HG03135 (cell line): ENCODE results near the gene GALNT6.
"Not testable (repeated sequence)": the region's sequence is repeated elsewhere in the genome, so short reads cannot be mapped to it uniquely, and the experiment has no call there.

ENCODE experiments used
- ATAC-seq: cut with Tn5 transposase; IDR thresholded peaks from one replicate; pipeline ENCODE4 v1.9.1; 2021; ENCODE audit warnings: mild to moderate bottlenecking, moderate library complexity; ENCODE audit not compliant: unreplicated experiment

Gene GALNT6

DNA sequence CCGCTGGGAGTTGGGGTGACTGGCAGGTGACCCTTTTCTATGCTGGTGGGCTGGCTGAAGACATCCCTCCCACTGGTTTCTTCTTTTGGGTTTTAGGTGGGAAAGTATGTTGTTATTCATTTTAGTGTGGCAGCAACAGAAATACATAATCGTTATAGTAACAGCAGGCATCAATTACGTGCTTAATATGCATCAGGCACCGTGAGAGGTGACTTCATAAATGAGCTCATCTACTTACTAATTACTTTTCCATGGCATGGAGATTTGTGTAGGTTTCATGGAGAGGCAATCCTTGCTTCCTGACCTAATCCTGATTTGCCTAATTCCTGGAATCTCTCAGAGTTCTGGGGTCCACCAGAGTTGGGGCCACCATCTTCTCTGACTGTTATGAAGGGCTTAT lies 31.4 kb downstream of the GALNT6 start:
- no peak for ATAC-seq

DNA sequence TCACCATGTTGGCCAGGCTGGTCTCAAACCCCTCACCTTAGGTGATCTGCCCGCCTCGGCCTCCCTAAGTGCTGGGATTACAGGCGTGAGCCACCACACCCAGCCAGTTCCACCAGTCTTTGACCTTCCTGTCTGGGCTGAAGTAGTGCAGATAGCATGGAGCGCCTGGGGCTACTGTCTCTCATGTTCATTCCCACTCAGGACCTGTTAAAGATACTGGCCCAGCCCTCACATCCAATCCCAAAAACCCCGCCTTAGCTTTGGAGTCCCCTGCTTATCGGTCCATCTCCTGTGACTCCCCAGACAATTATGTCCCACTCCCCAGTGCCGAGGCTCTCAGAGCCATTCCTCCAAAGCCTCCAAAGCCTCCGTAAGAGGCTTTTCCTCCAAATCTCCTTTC lies 32.7 kb downstream of the GALNT6 start:
- no peak for ATAC-seq

DNA sequence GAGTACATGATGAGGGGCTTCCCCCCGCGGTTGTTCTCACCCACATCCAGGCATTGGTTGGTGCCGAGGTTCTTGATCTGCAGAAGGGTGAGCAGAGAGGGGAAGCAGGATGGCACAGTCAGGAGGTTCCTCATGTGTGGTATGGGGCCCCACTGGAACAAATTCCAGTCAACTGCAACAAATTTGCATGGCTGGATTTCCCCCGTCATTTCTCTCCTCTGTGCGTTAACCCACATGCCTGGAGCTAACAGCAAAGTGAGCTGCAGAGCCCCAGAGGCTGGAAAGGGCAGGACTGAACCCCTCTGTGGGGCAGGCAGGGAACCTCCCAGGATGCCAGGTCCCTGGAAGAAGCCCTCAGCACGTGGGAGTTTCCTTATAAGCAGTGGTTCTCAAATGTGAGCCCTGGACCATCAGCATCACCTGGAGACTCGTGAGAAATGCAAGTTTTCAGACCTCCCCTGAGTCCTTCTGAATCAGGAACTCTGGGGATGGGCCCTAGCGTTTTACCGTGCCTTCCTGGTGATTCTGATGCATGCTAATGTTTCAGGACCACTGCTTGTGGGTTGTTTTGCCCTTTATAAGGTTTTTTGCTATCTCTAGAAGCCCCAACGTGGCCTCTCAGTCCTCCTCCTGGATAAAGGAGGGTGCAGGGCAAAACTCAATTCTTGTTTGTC lies 33.7 kb downstream of the GALNT6 start:
- no peak for ATAC-seq

DNA sequence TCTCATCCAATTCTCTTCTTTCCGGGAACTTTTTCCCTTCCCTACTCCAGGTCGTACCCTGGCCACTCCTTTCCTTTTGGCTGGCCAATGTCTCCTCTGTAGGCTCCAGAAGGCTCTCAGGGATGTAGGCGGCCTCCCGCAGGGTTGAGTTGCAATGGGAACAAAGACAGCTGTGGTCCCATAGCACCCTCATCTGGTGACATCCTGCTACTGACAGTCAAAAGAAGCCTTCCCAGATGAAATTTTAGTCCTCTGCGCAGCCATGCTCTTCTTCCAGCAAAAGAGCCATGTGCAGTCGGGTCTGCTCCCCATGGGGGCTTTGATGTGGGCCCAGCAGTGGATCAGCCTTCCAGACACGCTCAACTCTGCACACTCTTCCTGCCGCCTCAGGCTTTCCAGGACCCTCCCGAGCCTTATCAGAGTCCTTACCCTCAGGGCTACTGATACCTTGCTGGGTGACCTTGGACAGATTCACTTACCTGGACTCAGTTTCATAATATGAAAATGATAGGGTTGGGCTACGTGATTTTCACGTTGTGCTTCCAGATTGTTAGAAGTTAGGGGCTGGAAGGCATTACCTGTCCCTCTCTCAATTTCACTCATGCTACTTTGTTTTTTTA lies 39.2 kb downstream of the GALNT6 start:
- ATAC-seq, result no peak

DNA sequence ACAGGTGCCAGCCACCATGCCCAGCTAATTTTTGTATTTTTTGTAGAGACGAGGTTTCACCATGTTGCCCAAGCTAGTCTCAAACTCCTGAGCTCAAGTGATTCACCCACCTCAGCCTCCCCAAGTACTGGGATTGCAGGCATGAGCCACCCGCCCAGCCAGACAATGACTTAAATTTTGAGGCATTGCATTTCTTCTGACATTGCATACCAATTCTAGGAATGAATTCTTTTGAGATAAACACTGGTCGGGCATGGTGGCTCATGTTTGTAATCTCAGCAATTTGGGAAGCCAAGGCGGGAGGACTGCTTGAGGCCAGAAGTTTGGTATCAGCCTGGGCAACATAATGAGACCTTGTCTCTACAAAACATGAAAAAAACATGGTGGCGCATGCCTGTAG lies 42.2 kb downstream of the GALNT6 start:
- ATAC-seq, result no peak

DNA sequence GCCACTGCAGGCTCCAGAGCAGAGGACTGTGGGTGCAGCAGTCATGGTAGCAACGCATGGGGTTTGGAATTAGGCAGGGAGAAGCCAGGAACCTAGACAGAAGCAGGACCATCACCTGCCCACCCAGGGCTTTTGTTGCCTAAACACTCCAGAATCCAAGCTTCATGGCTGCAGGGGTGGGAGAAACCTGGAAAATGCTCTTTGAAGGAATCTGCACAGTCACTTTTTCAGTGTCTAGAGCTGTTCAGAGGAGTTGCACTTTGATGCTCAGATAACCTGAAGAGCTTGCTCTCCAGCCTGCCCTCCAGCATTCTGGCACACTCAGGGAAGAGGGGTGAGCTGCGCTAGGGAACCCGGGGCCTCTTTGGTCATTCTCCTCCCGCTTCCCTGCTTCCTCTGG lies 43.1 kb downstream of the GALNT6 start:
- ATAC-seq, result no peak

DNA sequence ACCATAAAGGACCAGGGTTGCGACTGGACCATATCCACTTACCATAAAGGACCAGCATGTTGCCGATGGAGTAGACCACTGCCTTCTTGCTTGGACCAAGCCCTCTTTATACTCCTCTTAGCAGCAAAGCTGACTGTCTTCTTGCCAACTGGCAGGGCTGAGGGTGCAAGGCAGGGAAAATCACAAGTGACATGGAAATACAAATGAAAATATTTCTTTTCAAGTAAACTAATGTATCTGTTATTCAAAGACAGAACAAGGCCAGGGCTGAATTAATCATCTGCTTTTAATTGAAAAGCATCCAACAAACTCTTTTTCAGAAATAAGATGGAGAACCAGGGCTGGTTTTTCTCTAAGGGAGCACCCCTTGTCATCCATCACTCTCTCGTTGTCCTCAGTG lies 44.6 kb downstream of the GALNT6 start, which contains the start of gene CELA1:
CELA1 (minus strand) TSS at position 99 of the 400 bp plus-strand sequence; CDS start at position 58, 41 bp downstream.
- ATAC-seq, result no peak

DNA sequence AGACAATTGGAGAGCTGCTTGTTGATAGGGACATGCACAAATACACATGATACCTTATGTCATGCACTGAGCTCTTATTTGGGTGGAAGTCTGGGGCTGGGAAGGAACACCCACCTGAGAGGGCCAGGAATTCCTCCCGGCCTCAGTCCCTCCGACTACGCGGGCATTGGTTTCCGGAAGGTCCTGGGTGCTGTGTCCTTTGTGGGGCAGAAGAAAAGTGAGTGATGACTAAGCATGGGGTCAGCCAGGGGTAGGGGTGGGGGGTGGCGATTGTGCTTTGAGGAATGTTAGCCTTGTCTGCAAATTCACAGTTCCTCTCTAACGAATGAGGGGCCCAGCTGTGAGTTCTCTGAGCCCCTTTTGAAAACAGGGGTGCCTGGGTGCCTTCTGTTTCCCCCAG lies 45.5 kb downstream of the GALNT6 start:
- no peak for ATAC-seq

DNA sequence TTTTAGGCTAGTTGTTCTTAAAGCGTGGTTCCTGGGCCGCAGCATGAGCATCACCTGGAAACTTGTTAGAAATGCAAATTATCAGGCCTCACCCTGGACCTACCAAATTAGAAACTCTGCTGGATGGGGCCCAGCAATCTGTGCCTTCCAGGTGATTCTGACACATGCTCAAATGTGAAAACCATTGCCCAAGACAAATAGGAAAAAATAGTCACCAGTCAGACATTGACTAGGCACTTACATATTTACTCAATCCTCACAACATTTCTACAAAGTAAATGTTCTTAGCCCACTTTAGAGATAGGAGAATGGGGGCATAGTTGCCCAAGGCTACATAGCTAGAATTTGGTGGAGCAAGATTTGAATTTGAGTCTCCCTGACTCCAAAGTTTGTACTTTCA lies 48.0 kb downstream of the GALNT6 start:
- ATAC-seq, result no peak

DNA sequence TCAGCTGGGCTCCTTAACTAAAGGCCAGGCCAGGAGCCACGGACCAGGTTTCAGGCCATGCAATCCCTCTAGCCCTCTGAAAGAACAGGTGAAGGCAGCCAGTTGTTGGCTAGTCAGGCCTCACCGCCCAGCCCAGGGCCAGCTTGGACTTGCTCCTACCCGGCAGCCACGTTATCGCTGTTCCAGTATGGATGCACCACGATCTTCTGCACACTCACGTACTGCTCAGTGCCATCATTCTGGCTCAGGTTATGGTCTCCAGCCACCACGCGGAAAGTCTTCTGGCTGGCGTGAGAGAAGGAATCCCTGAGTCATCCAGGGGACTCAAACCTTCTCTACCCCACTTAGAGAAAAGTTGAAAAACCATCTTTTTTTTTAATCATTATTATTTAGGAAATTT lies 48.8 kb downstream of the GALNT6 start:
- ATAC-seq, result no peak

DNA sequence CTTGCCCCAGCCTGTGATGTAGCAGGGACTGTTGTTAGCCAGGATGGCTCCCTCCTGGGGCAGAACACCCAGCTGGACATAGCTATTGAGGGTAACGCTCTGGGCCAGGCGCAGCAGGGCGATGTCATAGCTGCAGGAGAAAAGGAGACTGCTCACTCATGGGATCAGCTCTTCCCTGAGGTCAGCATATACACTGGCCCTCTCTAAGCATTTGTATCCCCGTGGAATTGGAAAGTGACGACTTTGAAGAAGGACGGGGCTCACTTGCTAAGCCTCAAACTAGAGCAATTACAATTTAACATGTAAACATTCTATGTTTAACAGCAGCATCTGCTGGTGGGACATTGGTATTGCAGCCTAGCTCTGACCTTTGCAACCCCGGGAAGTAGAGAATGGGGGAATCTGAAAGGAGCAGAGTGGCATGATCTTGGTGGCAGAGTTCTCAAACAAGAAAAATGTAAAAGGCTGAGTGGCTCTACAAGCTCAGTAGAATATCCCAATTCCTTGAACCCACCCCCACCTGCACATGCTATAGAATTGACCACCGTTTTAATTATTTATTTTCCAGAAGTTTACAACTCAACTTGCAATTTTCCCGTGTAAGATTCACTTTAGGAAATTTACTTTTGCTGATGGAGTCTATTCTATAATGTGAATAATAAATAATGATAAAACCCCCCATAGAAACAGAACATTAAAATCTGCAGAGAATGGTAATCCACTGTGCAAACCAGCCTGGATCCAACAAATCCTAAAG lies 49.8 kb downstream of the GALNT6 start:
- no peak for ATAC-seq

DNA sequence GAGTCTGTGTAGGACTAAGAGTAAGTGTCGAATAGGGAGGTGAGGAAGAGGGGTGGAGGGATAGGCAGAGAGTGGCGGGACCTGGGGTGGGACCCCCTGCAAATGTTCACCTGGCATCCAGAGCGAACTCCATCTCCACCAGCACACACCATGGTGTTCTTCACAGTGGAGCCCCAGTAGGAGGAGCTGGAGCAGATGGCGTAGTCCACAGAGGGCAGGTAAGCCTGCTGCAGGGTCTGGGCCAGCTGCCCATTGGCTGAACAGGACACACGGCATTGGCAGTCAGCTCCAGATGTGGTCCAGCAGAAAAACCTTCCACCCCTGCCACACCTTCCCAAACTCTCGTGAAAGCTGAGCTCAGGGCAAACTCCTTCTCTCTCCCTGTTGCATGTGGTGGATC lies 51.5 kb downstream of the GALNT6 start:
- ATAC-seq, result no peak

DNA sequence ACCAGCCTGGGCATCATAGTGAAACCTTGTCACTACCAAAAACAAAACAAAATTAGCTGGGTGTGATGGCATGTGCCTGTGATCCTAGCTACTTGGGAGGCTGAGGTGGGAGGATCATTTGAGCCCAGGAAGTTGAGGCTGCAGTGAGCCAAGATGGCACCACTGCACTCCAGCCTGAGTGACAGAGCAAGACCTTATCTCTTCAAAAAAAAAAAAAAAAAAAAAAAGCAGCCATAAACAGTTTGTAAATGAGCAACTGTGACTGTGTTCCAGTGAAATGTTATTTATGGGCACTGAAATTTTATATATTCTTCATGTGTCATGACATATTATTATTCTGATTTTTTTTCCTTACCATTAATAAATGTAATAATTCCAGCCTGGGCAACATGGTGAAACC lies 53.9 kb downstream of the GALNT6 start:
- ATAC-seq, result not testable (repeated sequence)

DNA sequence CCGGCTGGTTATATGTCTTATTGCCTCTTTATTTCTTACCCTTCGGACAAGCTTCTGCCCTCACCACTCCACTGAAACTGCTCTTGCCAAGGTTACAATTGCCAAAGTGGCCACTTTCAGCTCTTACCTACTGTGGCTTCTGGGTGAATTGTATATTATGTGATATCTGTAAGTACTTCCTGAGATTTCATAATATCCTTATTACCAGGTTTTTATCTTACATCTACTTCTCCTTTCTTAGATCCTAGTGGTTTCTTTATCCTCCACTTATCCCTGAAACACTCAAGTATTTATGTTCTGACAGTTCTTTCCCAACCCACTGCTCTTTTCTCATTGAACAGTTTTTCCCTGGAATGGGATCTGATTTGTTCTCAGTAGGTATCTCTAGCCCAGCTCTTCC lies 55.3 kb downstream of the GALNT6 start:
- no peak for ATAC-seq

DNA sequence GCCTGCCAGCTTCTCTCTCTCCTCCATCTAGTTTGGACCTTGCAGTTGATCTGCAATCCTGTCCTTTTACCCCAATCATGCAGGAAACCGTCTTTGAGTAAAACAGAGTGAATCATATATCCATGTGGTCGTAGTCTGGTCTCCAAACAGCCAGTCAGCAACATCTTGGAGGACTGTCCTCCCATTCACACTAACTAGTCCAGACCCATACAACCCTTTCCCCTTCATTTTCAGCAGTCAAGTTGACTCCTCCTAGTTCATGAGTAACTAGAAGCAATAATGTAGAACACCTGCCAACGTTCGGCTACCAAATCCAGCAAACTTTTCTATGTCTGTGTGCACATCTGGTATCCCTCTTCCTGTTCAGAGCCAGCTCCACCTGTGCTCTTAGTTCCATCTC lies 56.4 kb downstream of the GALNT6 start:
- ATAC-seq, result no peak

DNA sequence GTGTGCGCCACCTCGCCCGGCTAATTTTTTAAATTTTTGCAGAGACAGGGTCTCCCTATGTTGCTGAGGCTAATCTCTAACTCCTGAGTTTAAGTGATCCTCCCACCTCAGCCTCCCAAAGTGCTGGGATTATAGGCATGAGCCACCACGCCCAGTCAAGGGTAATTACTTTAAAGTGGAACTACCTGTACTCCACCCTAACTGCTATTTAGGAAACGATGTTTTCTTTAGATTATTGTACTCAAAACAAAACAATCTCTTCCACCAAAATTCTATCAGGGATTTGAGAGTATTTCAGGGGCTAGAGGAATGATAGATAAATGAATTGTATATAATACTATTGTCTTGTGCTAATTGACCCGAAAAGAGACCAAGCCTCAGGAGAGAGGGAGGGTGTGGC lies 57.7 kb downstream of the GALNT6 start:
- no peak for ATAC-seq

DNA sequence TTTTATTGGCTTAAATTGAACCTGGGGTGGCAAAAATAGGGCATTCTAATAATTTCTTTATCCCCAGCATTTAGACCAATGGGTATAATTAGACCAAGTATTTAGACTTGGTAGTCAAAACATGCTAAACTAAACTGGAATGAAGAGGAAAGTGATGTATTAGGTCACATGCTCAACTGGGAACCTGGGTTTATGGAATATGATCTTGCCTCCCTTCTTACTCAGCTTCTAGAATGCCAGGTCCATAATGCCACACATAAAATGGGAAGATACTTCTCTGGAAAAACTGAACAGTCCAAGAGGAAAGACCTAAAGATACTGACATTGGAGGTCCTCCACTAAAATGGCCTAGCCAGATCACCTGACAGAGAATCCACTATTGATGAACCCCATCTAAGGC lies 61.0 kb downstream of the GALNT6 start:
- ATAC-seq, result no peak

DNA sequence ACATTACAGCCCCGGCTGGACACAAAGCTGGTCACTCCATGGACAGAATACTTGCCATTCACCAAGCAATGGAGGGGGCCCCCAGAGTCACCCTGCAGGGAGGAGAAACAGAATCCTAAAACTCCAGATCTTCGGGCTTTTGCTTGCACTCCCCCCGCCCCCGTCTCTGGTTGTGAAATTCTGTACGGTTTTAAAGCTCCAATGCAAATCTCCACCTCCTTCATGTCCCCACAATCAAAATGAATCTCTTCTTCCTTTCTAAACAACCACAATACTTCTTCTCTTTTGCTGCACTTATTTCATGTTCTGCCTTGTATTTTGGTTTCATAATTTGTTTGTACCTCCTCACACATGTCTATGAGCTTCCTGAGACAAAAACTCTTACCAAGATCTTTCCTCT lies 61.5 kb downstream of the GALNT6 start:
- no peak for ATAC-seq

DNA sequence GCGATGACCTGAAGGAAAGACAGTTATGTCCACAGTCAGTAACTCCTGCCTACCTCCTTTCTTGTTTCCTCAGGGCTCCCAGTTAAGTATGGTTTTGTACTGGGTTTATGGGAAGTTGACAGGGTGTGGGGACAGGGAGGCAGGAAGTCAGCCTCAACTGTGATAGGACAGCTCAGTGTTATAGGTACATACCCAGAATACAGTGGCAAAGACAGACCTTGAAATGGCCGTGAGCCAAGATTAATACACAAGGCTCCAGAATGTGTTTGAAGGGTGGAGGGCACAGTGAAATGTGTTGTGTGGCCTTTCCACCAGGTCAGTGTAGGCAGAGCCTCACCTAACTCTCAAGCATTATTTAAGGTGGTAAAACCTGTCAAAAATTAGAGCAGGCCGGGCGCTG lies 62.6 kb downstream of the GALNT6 start:
- ATAC-seq, result no peak

DNA sequence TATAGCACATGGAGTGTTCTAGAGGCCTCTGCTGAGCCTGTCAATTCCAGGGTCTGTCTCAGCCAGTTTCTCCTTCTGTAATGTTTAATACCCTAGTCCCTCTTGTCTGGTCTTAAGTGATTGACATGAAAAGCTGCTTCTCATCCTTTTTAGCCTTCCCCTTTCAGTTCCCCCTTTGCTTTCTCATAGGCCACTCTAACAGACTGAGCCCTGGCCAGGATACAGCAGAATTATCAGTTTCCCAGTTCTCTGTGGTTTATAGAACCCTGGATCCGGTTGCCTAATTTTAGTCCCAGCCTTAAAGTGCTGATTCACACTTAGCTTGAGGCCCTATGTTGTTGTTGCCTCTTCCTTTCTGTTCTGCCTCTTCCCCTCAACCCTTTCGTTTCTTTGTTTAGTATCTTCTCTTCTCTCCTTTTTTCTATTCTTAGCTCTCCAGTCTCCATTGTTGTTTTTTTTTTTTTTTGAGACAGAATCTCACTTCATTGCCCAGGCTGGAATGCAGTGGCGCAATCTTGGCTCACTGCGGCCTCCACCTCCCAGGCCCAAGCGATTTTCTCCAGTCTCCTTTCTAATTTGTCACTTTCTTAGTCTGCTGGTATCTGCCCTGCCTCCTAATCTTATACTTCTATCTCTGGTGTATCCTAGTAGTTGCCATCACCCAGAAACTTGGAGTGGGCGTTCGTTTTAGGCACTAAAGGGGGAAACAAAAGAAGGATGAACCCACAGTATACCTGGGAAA lies 64.3 kb downstream of the GALNT6 start:
- ATAC-seq, result peak; percentile 46

DNA sequence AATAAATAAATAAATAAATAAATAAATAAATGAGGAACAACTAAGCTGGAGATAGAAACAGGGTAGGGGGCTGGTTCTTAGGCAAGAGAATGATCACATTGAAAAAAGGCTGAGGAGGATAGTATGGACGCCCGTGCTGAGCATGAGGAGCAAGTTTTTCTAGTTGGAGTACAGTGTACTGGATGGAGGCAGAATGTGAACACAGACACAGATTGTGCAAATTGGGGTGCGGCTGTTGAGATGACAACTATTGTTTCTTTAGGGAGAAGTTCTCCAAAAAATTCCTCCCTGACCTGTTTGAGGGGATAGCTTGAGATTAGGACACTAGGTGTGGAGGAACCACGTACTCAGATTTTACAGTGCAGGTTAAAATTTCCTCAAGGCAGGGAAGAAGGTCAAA lies 66.3 kb downstream of the GALNT6 start:
- no peak for ATAC-seq
